Measurements from ENCODE around the gene VCAN.

VCAN gene

GRCh38 chr5:83572271-83572670 lies 100.7 kb downstream of the VCAN start:
- DNase-seq = no peak

DNA sequence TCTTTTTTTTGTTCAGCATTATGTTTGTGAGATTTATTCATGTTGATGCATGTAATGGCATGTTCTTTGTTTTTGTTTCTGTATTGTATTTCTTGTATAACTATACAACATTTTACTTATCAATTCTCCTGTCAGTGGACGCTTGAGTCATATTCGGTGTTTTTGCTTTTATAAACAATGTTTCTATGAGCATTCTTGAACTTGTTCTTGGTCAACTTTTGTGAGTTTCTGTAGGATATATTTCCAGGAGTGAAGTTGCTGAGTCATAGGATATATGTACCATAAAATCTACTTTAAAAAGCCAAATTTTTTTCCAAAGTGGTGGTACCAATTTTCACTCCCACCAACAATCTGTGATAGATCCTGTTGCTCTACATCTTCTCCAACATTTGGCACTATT lies 104.8 kb downstream of the VCAN start:
- no peak for DNase-seq

GRCh38 chr5:83577036-83577636 lies 105.6 kb downstream of the VCAN start:
- no peak for DNase-seq

GRCh38 chr5:83583859-83584258 lies 112.3 kb downstream of the VCAN start:
- DNase-seq = no peak

GRCh38 chr5:83586874-83587776 lies 115.6 kb downstream of the VCAN start:
- DNase-seq = no peak

DNA sequence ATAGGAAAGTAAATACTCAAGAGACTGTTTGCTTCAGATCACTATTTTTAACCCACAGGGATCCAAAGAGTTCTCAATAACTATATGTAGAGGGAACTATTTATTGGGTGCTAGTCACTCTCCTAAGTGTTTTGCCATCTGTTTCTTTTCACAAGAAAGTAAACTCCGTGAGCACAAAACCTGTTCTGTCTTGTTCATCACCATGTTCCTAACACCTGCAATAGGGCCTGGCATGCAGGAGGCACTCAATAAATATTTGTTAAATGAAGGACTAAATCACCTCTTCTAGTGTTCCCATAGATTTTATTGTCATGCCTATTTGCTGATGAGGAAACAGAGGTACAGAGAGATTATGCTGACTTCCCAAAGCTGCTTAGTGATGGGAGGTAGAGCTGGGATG lies 118.2 kb downstream of the VCAN start:
- DNase-seq = no peak

DNA sequence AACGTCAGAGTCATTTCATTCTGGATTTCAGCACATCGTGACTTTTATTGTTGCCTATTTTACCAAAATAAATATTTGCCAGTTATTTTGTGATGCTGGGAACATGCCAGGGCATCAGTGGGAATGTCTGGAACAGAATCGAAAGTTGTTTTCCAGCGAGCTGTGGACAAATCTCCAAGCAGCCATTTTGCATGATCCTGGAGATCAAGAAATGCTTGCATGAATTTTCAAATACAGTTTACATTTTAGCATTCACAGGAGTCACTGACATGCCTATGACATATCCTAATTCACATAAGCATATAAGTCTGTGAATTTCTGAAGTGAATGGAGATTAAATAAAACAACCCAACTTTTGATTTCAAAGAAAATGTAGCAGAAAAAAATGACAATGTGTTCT lies 119.4 kb downstream of the VCAN start:
- no peak for DNase-seq

DNA sequence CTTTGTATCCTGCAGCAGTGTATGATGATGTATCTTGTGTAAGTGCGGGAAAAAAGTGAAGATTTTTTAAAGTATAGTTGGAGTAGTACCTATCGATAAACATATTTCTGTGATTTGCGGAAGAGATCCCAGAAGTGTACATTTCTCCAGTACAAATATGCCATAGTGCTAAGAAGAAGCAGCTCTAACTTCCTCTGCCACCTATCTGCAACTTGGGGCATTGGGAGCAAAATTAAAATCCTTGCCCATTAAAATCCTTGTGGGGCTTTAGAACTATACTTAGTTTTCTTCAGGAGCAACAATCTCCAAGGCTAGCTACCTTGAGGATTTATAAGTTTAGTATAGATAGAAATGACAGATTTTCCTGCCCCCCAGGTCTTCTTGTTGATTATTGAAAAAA lies 123.7 kb downstream of the VCAN start:
- no peak for DNase-seq

- no peak for DNase-seq
Measured at GRCh38 chr5:83608122-83608521, 136.6 kb downstream of the VCAN start.

- no peak for DNase-seq
Measured at GRCh38 chr5:83614841-83615240, 143.3 kb downstream of the VCAN start.

DNA sequence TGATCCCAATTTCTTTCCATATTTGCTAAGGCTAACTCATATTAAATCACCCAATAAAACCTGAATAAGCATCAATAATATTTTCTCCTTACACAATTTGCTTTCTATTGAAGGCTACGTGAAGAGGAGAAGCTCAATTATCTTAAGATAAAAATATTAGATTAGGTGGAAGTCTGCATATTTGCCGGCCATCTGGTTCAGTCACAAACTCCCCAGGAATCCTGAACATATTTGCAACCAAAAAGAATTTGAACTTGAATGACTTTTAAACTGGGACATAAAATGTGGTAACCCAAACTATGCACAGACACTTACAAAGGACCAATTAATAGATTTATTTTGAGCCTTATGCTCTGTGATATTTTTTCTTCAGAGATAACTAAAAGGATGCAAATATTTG lies 156.8 kb downstream of the VCAN start:
- DNase-seq = no peak

Measured in activated T-cell treated with anti-CD3 and anti-CD28 coated beads, Interleukin-2, amount 50 U/mL, for 1 hour (primary cell).